GM12891 (cell line): ENCODE data around the gene IGLL5.

ENCODE experiments used
- DNase-seq: peaks from one replicate; pipeline ENCODE4 v3.0.0; 2011; ENCODE audit warnings: low spot score; ENCODE audit not compliant: insufficient read length
- FAIRE-seq: peaks from 2 replicates; lab custom pipeline; 2011; peaks lifted over from hg19 to GRCh38; lab: Jason Lieb, UNC
- PAX5 ChIP-seq: IDR thresholded peaks from 2 replicates; pipeline ENCODE4 v1.6.1; 2011; ENCODE audit warnings: low read length, moderate library complexity, mild to moderate bottlenecking; ENCODE audit not compliant: insufficient read depth, severe bottlenecking
- POLR2A ChIP-seq: IDR thresholded peaks from 2 replicates; pipeline ENCODE4 v1.6.1; 2011; ENCODE audit warnings: low read depth, low read length, control low read depth
- POLR2AphosphoS5 ChIP-seq: IDR thresholded peaks from 2 replicates; pipeline ENCODE4 v1.6.1; 2011; ENCODE audit warnings: low read depth, low read length, control low read depth
- POU2F2 ChIP-seq: IDR thresholded peaks from 2 replicates; pipeline ENCODE4 v1.6.1; 2011; ENCODE audit warnings: low read depth, mild to moderate bottlenecking, control low read depth, low read length, moderate library complexity
- SPI1 ChIP-seq: IDR thresholded peaks from 2 replicates; pipeline ENCODE4 v1.6.1; 2011; ENCODE audit warnings: low read depth, low read length, control low read depth
- TAF1 ChIP-seq: IDR thresholded peaks from 2 replicates; pipeline ENCODE4 v1.6.1; 2011; ENCODE audit warnings: low read depth, low read length, control low read depth

The IGLL5 gene

DNA sequence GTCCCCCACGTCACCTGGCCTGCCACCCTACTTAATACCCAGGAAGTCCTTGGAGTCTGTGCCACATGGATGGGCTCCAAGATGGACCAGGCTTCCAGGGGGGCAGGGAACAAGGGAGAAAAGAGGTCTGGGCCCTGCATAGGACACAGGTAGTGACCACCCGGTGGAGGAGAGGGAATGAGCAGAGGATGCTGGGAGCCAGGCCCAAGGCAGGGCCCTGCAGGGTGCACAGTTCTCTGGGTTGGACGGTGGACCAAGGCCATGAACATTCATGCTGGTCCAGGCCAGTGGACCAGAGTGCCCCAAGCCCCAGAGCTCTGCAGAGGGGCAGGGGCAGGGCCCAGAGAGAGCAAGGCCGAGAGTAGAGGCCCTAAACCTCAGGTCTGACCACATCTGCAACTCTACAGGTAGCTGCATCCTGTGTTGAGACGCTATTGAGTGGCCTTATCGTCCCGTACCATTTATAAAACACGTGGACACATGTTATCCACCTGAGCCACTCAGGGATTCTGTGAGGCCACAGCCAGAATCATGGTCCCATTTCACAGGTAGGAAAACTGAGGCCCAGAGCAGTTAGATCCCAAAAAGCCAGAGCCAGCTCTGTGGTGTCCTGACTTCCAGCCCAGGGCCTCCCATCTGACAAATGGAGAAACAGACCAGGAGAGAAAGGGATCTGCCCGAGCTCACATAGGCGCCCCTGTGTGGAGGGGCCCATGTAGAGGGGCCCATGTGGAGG, 46.4 kb downstream of the IGLL5 start:
- TF ChIP-seq POLR2A = no peak
- no peak for TF ChIP-seq SPI1
- no peak for TF ChIP-seq POLR2AphosphoS5
- TF ChIP-seq TAF1 = no peak
- no peak for TF ChIP-seq POU2F2
- TF ChIP-seq PAX5 = no peak
- FAIRE-seq (peak; percentile 71), DNase-seq (no peak)

- TF ChIP-seq PAX5 (no peak), POU2F2 (no peak), POLR2AphosphoS5 (no peak), POLR2A (no peak), SPI1 (no peak), TAF1 (no peak)
- no peak for FAIRE-seq
- no peak for DNase-seq
These were observed 47.0 kb downstream of the IGLL5 start for GRCh38 chr22:22934543-22935055.

DNA sequence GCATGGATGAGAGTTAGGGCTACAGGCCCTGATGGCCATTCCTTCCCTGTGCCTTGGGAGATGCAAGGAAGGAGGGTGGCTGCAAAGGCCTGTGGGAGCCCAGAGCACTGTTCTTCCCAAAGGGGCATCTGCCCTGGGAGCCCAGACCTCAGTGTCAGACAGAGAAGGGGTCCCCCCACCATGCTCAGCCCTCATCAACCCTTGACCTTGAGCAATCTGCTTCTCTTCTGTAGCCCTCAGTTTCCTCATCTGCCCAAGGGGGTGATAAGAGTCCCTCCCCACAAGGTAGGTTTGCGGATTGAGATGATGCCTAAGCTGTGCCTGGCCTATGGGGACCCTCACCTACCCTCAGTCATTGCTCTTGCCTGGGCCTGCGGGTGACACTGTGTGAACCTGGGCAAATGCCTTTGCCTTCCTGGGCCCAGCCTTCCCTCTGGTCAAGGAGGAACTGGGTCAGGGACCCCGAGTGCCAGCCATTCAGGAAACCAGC, 47.5 kb downstream of the IGLL5 start:
- FAIRE-seq = no peak
- DNase-seq = peak; percentile 58
- TF ChIP-seq POU2F2 (no peak), TAF1 (no peak), POLR2AphosphoS5 (no peak), PAX5 (no peak), POLR2A (no peak), SPI1 (no peak)

DNA sequence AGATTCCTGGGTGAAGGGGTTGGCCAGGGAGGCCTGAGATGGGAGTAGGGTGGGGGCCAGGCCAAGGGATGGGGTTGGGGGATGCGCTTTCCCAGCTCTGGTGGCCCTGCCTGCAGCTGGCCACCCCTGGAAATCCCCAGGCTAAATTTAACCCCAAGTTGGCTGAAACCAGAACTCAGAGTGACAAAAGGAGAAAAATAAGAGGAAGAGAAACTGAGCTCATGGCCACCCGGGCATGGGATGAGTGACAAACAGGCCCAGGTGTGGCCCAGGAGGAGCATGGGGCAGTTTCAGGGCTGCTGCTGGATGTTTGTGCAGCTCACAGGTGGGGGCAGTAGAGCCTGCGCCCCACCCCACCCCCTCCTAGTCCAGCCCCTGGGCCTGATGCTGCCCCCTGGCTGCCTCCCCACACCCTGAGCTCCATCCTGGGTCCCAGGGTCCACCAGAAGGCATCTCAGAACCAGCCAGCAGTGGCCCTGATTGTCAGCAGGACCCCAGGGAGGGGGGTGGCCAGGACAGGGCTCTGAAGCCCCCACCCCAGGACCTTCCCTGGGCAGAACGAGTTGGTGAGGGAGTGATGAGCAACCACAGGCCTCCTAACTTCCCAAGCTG, 48.0 kb downstream of the IGLL5 start:
- DNase-seq = peak; percentile 94
- FAIRE-seq = peak; percentile 98
- TF ChIP-seq POLR2A (no peak), POU2F2 (peak; percentile 94), TAF1 (no peak), SPI1 (peak; percentile 100), PAX5 (peak; percentile 92), POLR2AphosphoS5 (peak; percentile 94)

DNA sequence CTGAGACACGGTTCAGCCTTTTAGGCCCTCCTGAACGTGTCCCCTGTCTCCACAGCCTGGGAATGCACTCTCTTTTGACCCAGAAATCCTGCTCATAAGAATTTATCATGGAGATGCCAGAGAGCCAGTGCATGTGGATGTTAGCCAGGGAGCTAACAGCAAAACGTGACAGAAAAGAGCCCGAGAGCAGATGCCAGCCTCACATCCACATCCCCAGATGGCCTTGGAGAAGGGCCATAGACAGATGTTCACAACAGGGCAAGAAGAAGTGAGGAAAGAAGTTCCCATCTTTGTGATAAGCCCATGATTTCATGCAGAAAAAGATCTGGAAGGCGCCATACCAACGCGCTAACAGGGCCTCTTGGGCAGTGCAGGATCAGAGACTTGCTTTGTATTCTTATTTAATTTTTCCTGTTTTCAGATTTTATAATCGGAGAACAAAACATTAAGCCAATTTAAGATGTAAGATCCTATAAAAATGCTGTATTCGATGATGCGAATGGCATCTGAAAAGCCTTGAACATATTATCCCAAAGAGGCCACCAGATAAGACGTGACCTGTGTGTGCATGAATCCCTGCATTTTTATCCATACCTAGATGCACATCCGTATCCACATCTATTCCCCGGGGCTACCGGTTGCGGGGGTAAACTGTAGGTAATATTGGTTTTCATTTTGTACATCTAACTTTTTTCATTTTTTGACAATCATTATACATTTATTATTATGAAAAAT, 48.7 kb downstream of the IGLL5 start:
- no peak for TF ChIP-seq TAF1
- no peak for TF ChIP-seq SPI1
- no peak for TF ChIP-seq POLR2A
- TF ChIP-seq POU2F2 = no peak
- TF ChIP-seq PAX5 = no peak
- no peak for TF ChIP-seq POLR2AphosphoS5
- FAIRE-seq (no peak), DNase-seq (no peak)

- TF ChIP-seq POU2F2 (no peak), SPI1 (no peak), POLR2AphosphoS5 (no peak), TAF1 (no peak), POLR2A (no peak), PAX5 (no peak)
- DNase-seq (no peak), FAIRE-seq (peak; percentile 13)
These were observed 49.5 kb downstream of the IGLL5 start for GRCh38 chr22:22936915-22937656.

DNA sequence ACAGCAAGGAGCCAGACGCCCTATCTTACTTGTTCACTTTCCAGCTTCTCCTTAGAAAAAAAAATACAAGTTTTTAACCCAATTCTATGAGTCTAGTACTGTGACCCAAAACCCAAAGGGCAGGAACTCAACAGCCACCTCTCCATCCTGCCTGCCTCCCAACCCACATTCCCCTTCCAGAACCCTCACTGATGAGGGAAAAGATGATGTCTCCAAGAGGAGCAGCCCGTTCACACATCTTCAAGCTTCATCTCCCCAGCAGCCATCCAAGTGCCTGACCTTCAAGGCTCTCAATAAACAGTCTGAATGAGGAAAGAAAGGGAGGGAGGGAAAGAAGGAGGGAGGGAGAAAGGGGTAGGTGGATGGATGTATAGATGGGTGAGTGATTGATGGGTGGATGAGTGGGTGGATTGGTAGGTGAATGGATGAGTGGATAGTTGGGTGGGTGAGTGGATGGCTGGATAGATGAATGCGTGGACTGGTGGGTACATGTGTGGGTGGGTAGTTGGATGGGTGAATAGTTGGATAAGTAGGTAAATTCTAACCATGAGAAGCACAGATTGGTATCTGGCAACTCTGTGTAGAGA, 50.4 kb downstream of the IGLL5 start:
- no peak for DNase-seq
- no peak for TF ChIP-seq TAF1
- no peak for TF ChIP-seq POLR2AphosphoS5
- TF ChIP-seq SPI1 = no peak
- no peak for TF ChIP-seq POLR2A
- no peak for TF ChIP-seq POU2F2
- TF ChIP-seq PAX5 = no peak
- FAIRE-seq = no peak
